H9 (cell line): ENCODE results near the gene KPTN. TPM values are rescaled to one million over a fixed set of nuclear protein-coding genes. Genes with fewer than 3 reads are reported as not detected.

Experiments used
- DNase-seq: peaks from one replicate; pipeline ENCODE4 v3.0.0-alpha.2; 2017
- H2AFZ ChIP-seq: one replicate; pipeline ENCODE4 v1.6.1; 2013; ENCODE audit warnings: mild to moderate bottlenecking, low read length, control low read depth, moderate library complexity
- H2AK5ac ChIP-seq: 2 replicates; pipeline ENCODE4 v1.6.1; 2013; ENCODE audit warnings: low read length, control low read depth, mixed read lengths; ENCODE audit not compliant: insufficient read length
- H2BK120ac ChIP-seq: one replicate; pipeline ENCODE4 v1.6.1; 2013; ENCODE audit warnings: low read depth, mild to moderate bottlenecking, low read length, control low read depth, inconsistent platforms; ENCODE audit not compliant: poor library complexity, severe bottlenecking
- H2BK12ac ChIP-seq: 2 replicates; pipeline ENCODE4 v1.6.1; 2013; ENCODE audit warnings: low read length, control low read depth, mixed read lengths, low read depth; ENCODE audit not compliant: insufficient read length
- H2BK15ac ChIP-seq: 2 replicates; pipeline ENCODE4 v1.6.1; 2013; ENCODE audit warnings: low read depth, low read length, control low read depth
- H2BK20ac ChIP-seq: one replicate; pipeline ENCODE4 v1.6.1; 2013; ENCODE audit warnings: low read depth, mild to moderate bottlenecking, low read length, control low read depth, inconsistent platforms; ENCODE audit not compliant: poor library complexity, severe bottlenecking
- H2BK5ac ChIP-seq: 2 replicates; pipeline ENCODE4 v1.6.1; 2013; ENCODE audit warnings: low read length, control low read depth, mixed read lengths; ENCODE audit not compliant: insufficient read length
- H3K14ac ChIP-seq: 2 replicates; pipeline ENCODE4 v1.6.1; 2013; ENCODE audit warnings: low read length, control low read depth; ENCODE audit not compliant: insufficient read depth
- H3K18ac ChIP-seq: 2 replicates; pipeline ENCODE4 v1.6.1; 2013; ENCODE audit warnings: low read depth, mild to moderate bottlenecking, mixed read lengths, low read length, control low read depth; ENCODE audit not compliant: insufficient read length
- H3K23ac ChIP-seq: 2 replicates; pipeline ENCODE4 v1.6.1; 2013; ENCODE audit warnings: low read length, control low read depth, mixed read lengths, low read depth; ENCODE audit not compliant: insufficient read length
- H3K23me2 ChIP-seq: 2 replicates; pipeline ENCODE4 v1.6.1; 2013; ENCODE audit warnings: low read depth, mild to moderate bottlenecking, mixed read lengths, low read length, control low read depth; ENCODE audit not compliant: insufficient read length, poor library complexity, severe bottlenecking
- H3K27ac ChIP-seq: 2 replicates; pipeline ENCODE4 v1.5.1; 2013; ENCODE audit warnings: low read length, control low read depth, mixed read lengths, low read depth; ENCODE audit not compliant: insufficient read length
- H3K27me3 ChIP-seq: 2 replicates; pipeline ENCODE4 v1.6.1; 2013; ENCODE audit warnings: low read length, control low read depth, inconsistent platforms; ENCODE audit not compliant: insufficient read depth
- H3K4ac ChIP-seq: 2 replicates; pipeline ENCODE4 v1.6.1; 2013; ENCODE audit warnings: low read depth, mild to moderate bottlenecking, control low read depth, inconsistent platforms, low read length, moderate library complexity
- H3K4me1 ChIP-seq: 2 replicates; pipeline ENCODE4 v1.6.1; 2013; ENCODE audit warnings: low read length, control low read depth, inconsistent platforms; ENCODE audit not compliant: insufficient read depth
- H3K4me2 ChIP-seq: 2 replicates; pipeline ENCODE4 v1.6.1; 2013; ENCODE audit warnings: low read length, control low read depth, mixed read lengths; ENCODE audit not compliant: insufficient read length, insufficient read depth
- H3K56ac ChIP-seq: 2 replicates; pipeline ENCODE4 v1.6.1; 2013; ENCODE audit warnings: low read depth, mild to moderate bottlenecking, mixed read lengths, low read length, control low read depth; ENCODE audit not compliant: insufficient read length
- H3K79me1 ChIP-seq: 2 replicates; pipeline ENCODE4 v1.6.1; 2013; ENCODE audit warnings: low read depth, mild to moderate bottlenecking, moderate library complexity, low read length, control low read depth, inconsistent platforms; ENCODE audit not compliant: insufficient read depth, poor library complexity, severe bottlenecking
- H3K79me2 ChIP-seq: 2 replicates; pipeline ENCODE4 v1.6.1; 2013; ENCODE audit warnings: low read length, control low read depth, inconsistent platforms; ENCODE audit not compliant: insufficient read depth
- H3K9ac ChIP-seq: 2 replicates; pipeline ENCODE4 v1.6.1; 2013; ENCODE audit warnings: low read length, control low read depth, mixed read lengths; ENCODE audit not compliant: insufficient read length; ENCODE audit errors: extremely low read depth
- H3K9me3 ChIP-seq: one replicate; pipeline ENCODE4 v1.6.1; 2013; ENCODE audit warnings: low read depth, low read length, inconsistent platforms; ENCODE audit not compliant: control insufficient read depth
- H3T11ph ChIP-seq: one replicate; pipeline ENCODE4 v1.6.1; 2013; ENCODE audit warnings: mild to moderate bottlenecking, low read length, control low read depth, inconsistent platforms
- H4K20me1 ChIP-seq: one replicate; pipeline ENCODE4 v1.6.1; 2013; ENCODE audit not compliant: control insufficient read depth, insufficient read length, insufficient read depth
- H4K5ac ChIP-seq: 2 replicates; pipeline ENCODE4 v1.6.1; 2013; ENCODE audit warnings: low read depth, mild to moderate bottlenecking, mixed read lengths, low read length, control low read depth; ENCODE audit not compliant: insufficient read length
- H4K8ac ChIP-seq: replicated peaks from 2 replicates; pipeline ENCODE4 v1.6.1; 2013; ENCODE audit warnings: low read length, control low read depth, mixed read lengths, low read depth; ENCODE audit not compliant: insufficient read length
- H4K91ac ChIP-seq: 2 replicates; pipeline ENCODE4 v1.6.1; 2013; ENCODE audit warnings: low read depth, mild to moderate bottlenecking, moderate library complexity, mixed read lengths, low read length, control low read depth; ENCODE audit not compliant: insufficient read length
- H3K27ac Mint-ChIP-seq, 3 experiments: 2 replicates in 2 of 3; 3 replicates in 1 of 3; pipeline ENCODE4 v1.8.0; 2020 to 2021; ENCODE audit warnings: mixed read lengths in 3 of 3, mild to moderate bottlenecking in 1 of 3, moderate library complexity in 1 of 3
- H3K27me3 Mint-ChIP-seq: 2 replicates; pipeline ENCODE4 v1.8.0; 2021; ENCODE audit warnings: low read depth, mild to moderate bottlenecking, moderate library complexity, mixed read lengths
- H3K36me3 Mint-ChIP-seq, 3 experiments: 2 replicates in 2 of 3; 3 replicates in 1 of 3; pipeline ENCODE4 v1.8.0; 2020 to 2021; ENCODE audit warnings: low read depth in 3 of 3, mixed read lengths in 3 of 3; ENCODE audit not compliant: insufficient read depth in 1 of 3
- H3K4me1 Mint-ChIP-seq, 2 experiments: 2 replicates each; pipeline ENCODE4 v1.8.0; 2020; ENCODE audit warnings: mixed read lengths in 2 of 2
- H3K4me3 Mint-ChIP-seq, 2 experiments: 2 replicates in 1 of 2; 3 replicates in 1 of 2; pipeline ENCODE4 v1.8.0; 2020 to 2021; ENCODE audit warnings: mild to moderate bottlenecking in 2 of 2, mixed read lengths in 2 of 2, moderate library complexity in 1 of 2
- H3K9me3 Mint-ChIP-seq, 2 experiments: 2 replicates in 1 of 2; 3 replicates in 1 of 2; pipeline ENCODE4 v1.8.0; 2020; ENCODE audit warnings: mild to moderate bottlenecking in 2 of 2, mixed read lengths in 2 of 2, moderate library complexity in 1 of 2
- CTCF ChIP-seq: fragments of 200-600 bp; sonication (generic); conservative IDR thresholded peaks from 3 replicates; pipeline ENCODE4 v1.8.0; 2021; ENCODE audit warnings: antibody characterized with exemption, mild to moderate bottlenecking
- WGBS: extraction: QIAGEN DNeasy Blood & Tissue Kit; methylation state at CpG from one replicate; pipeline ENCODE4 v1.1.7; 2013; ENCODE audit warnings: missing lambda C conversion rate, low lambda C conversion rate, mixed read lengths; ENCODE audit not compliant: insufficient read length; ENCODE audit errors: extremely low coverage; 5-methylcytosine and 5-hydroxymethylcytosine counted together
- total RNA-seq: library from RNA; stranded (reverse); gene quantifications from 2 replicates; pipeline ENCODE4 v1.2.1, GENCODE V29; 2021

Gene KPTN
- total RNA-seq, 1 experiment from 2014 or later = 35.4 TPM

- Histone ChIP-seq H3K4me2 (no peak overlapping the region), H4K91ac (no peak overlapping the region), H3K79me1 (no peaks in the 10 kb centered on the region), H3T11ph (no peak overlapping the region), H4K5ac (no peak overlapping the region), H3K9ac (no peak overlapping the region), H2BK5ac (no peak overlapping the region), H3K27me3 (peaks cover 2% of the 10 kb centered on the region; the same call in 1 of the 2 replicates), H4K8ac (no peak overlapping the region), H2BK12ac (no peak overlapping the region), H3K4ac (no peak overlapping the region), H3K18ac (no peak overlapping the region), H3K56ac (no peak overlapping the region), H3K14ac (no peak overlapping the region), H3K79me2 (no peaks in the 10 kb centered on the region), H2BK15ac (no peak overlapping the region; the same call in 1 of the 2 replicates), H2BK120ac (no peak overlapping the region), H3K4me1 (no peaks in the 10 kb centered on the region; the same call in 1 of the 2 replicates), H2BK20ac (no peak overlapping the region), H2AFZ (no peak overlapping the region), H3K23me2 (no peaks in the 10 kb centered on the region), H3K23ac (no peak overlapping the region), H3K27ac (no peak overlapping the region), H4K20me1 (no peaks in the 10 kb centered on the region), H2AK5ac (no peak overlapping the region), H3K9me3 (no peaks in the 10 kb centered on the region)
- Mint-ChIP-seq H3K4me3 (no peak overlapping the region), H3K27ac (no peak overlapping the region), H3K9me3 (no peaks in the 10 kb centered on the region), H3K27me3 (no peaks in the 10 kb centered on the region), H3K36me3 (no peaks in the 10 kb centered on the region; a peak in 1 of 7 replicates), H3K4me1 (peaks cover 8 to 12% of the 10 kb centered on the region in 2 experiments)
- no peak for DNase-seq
- WGBS = no CpG with 5 or more reads among the region's 5 CpGs
- no peak for TF ChIP-seq CTCF
These were observed 22.1 kb downstream of the KPTN start for GRCh38 chr19:47461876-47462275.
